ENCODE data around the gene KIAA0753.

KIAA0753 gene

GRCh38 chr17:6547336-6547735, 93.2 kb downstream of the KIAA0753 start:
- DNase-seq (ENCODE audit: low read depth in 2 of 2), result no peak

- DNase-seq (ENCODE audit: low read depth in 2 of 2), result no peak
Measured at GRCh38 chr17:6546069-6546718, 94.3 kb downstream of the KIAA0753 start.

DNA sequence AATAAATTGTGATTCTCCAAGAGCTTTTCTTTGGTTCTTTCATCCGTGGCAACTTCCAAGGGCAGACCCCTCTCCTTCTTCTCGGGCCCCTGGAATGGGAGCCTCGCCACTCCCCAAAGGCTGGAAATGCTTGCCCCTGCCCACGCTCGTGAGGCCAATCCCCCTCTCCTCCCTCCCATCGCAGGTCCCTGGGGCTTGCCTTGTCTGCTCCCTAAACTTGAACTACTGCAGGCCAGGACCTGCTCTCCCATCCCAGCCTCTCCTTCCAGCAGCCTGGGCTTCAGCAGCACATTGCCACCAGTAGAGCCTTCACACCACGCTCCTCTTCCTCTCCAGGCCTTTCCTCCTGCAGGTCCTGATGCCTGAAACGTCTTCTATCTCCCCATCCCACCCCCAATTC, 95.2 kb downstream of the KIAA0753 start:
- DNase-seq (ENCODE audit: low read depth in 2 of 2), result no peak

DNA sequence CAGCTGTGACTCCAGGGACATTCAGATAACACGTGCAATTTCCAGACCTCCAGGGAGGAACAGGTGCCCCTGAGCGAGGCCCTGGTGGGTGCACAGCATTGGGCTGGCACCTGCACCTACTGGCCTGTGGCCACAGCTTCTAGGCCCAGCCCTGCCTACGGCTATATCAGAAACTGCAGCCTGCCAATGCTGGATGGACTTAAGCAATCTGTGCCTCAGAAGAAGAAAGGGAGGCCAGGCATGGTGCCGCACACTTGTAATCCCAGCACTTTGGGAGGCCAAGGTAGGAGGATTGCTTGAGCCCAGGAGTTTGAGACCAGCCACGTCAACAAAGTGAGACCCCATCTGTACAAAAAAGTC, 96.5 kb downstream of the KIAA0753 start:
- DNase-seq (ENCODE audit: low read depth in 2 of 2), result no peak

DNA sequence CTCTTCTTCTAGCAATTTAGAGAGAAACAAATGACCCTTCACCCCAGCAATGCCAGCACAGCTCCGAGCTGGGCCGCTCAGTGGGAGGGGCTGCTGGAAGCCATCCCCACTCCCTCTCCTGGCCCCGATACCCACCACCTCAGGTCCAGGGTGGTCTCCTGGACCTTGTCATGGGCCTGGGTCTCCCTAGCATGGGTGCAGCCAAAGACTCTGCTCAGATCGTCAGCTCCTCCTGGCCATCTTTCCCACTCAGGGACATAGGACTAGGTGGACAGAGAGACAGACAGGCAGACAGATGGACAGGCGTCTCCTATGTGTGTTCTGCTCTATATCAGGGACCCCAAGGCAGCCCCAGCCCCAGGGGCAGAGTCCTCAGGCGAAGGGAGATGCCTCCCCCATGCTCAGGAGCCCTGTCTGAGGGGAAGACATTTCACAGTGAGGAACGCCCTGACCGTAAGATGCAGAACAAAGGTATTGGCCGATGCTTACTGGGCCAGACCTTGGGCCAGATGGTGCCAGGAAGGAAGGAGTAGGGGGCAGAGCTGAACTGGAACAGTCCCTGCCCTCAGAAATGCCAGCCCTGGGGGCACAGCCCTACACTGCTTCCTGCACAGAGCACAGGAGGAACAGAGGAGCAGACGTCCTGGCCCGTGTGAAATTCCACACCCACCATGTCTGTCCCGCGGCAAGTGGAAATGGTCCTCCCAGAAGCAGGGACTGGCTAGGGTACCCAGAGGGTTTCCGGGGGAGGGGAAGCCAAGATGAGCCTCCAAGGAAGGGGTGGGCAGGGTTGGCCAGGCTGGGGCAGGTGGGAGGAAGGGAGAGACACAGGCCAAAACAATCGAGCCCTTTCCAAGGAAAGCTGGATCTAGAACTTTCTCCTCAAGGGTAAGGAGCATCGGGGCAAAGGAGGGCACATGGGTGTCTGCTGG, 97.2 kb downstream of the KIAA0753 start:
- no peak for DNase-seq (ENCODE audit: low read depth in 2 of 2)

DNA sequence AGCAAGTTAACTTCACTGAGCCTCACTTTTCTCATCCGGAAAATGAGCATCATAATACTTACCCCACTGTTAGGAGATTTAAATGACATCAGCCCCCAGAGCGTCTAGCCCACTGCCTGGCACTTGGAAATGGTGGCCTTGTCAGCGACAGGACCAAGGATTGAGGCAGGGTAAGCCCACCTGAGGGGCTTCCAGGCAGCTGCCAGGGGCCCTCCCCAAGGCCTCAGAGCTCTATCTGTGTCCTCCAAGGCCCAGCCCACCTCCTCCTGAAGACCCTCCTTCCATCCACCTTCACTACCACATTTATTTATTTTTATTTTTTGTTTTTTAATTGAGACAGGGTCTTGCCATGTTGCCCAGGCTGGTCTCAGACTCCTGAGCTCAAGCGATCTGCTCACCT, 97.9 kb downstream of the KIAA0753 start:
- DNase-seq (ENCODE audit: low read depth in 2 of 2), result no peak

- no peak for DNase-seq (ENCODE audit: low read depth in 2 of 2)
Measured at GRCh38 chr17:6541886-6542285, 98.6 kb downstream of the KIAA0753 start.

DNA sequence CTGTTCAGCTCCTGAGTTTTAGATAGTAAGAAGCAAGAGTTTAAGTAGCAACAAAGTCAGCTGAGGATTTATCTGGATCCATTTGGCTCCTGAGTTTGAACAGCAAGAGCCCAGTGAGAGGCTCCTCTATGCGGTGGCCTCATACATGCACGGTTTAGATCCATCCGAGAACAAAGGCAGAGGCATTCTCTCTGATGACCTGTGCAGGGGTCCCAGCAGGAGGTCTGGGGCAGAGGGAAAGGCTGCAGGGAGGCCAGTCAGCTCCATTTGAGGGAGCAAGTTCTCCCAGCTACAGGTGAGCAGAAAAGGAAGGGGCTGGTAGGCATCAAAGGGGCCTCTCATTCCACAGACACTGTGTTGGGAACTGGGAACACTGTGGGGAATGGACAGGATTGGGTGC, 100.6 kb downstream of the KIAA0753 start:
- DNase-seq (ENCODE audit: low read depth in 2 of 2), result no peak

- DNase-seq (ENCODE audit: low read depth in 2 of 2), result no peak
Measured at GRCh38 chr17:6536566-6537065, 103.9 kb downstream of the KIAA0753 start.

DNA sequence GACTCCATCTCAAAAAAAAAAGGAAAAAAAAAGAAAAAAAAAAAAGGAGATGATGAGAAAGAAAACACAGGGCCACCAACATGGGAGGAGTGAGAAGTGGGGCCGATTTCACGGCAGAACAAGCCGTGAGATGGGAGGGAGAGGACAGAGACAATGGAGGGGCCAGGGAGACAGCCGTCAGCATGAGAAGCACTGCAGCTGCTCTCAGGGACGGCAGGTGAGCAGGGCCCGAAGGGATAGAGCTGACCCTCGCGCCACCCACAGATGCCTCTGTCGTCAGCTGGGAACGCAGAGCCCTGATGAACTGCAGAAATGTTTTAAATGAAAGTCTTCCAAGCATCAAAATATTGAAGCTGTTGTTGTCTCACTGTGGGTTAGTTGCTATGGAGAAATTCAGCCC, 104.5 kb downstream of the KIAA0753 start:
- DNase-seq (ENCODE audit: low read depth in 2 of 2), result no peak

DNA sequence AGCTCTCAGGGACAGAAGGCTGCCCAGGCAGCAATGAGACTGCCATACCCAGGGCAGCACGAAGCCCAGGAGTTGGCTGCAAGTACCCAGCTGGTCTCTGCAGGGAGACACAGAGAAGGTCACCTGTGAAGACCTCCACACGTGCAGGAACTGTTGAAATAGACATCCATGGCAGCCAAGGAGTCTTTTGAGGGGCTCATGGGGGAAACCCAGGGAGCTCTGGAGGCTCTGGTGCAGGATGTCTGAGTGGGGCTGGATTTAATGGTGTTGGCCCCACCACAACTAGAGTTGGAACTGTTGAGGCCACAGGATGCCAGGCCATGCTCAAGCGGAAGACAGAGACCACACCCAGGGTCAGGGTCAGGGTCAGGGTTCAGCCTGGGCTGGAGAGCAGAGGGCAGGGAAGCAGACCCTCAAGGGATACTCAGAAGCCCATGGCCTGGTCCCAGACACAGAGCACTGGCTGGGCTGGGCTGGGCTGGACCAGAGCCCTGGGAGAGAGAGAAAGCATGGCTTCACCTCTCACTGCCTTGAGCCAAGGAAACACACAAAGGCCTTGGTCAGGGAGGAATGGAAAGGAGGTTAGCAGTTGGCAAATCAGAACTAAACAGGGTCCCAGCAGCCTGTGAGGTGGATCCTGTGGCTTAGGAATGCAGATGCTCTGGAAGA, 105.5 kb downstream of the KIAA0753 start:
- no peak for DNase-seq (ENCODE audit: low read depth in 2 of 2)

DNA sequence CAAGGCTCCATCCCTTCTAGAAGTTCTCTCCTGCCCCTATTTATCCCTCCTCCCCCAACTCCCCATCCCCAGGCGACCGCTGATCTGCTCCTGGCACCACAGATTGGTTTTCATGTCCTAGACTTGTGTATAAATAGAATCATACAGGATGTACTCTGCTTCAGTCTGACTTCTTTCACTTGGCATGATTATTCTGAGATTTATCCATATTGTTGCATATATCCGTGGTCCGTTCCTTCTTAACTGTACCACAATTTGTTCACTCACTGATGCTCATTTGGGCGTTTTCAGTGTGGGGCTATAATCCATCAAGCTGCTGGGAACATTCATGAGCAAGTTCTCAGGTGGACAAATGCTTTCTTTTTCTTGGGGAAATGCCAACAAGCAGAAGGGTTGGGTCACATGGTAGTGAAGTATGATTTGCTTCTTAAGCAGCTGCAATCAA, 108.0 kb downstream of the KIAA0753 start:
- DNase-seq (ENCODE audit: low read depth in 2 of 2), result no peak

DNA sequence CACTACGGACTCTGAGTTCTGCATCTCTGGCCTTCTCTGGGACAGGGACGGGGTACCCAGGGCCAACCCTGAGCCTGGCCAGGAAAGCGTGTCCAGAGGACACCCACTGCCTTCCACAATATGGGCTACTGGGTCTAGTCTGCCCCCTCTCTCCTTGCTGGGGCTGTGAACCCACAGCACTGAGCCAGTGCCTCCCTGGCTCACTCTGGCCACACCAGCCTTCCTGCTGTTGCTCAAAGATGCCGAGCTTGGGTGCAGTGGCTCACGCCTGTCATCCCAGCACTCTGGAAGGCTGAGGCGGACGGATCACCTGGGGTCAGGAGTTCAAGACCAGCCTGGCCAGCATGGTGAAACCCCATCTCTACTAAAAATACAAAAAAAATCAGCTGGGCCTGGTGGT, 108.9 kb downstream of the KIAA0753 start:
- no peak for DNase-seq (ENCODE audit: low read depth in 2 of 2)

DNA sequence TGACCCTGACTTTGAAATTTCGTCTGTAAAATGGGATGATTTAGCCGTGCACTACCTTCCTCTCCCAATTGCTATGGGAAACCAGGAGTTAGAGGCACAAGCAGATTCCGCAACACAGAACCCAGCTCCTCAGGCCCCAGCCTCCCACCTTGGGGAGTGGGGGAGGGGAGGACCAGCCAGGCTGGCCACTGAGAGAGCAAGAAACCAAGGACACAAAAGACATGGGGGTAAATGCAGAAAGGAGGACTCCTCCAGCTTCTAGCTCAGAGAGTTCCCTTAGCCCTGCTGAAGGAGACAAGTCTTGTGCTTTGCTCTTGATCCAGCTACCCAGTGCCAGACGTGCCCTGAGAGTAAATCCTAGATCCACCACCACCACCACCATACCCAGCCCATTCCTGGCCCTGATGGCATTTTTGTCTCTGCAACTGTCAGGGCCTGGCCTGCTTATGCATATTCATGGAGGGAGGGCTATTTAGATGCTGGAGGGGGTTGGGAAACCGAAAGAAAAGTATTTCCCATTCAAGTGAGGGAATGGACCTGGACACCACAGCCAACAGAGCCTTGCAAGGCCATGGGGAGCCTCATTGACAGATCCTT, 110.1 kb downstream of the KIAA0753 start:
- DNase-seq (ENCODE audit: low read depth in 2 of 2), result no peak

DNA sequence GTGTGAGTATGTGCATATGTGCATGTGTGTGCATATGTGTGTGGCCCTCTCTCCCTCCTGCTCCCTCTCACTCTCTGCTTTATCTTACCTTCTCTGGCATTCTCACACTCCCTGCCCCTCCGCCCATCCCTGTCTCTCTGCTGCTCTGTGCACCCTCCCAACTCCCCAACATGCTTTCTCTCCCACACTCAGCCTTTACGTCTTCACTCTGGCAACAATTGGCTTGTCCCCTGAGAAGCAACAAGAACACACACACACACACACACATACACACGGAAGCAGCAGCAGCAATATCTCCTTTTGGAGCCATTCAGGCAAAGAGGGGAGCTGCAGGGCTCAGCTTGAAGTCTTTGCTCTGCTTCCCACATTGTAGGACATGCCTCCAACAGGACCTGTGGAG, 112.0 kb downstream of the KIAA0753 start:
- no peak for DNase-seq (ENCODE audit: low read depth in 2 of 2)
